PC-3 (cell line): ENCODE measurements around the gene MAGEE2.

Experiments
- EZH2 ChIP-seq: fragments of 300-600 bp; sonication (generic); IDR thresholded peaks from one replicate; pipeline ENCODE4 v1.6.1; 2017; ENCODE audit warnings: antibody characterized with exemption, mild to moderate bottlenecking, low read length; ENCODE audit not compliant: unreplicated experiment
- TF ChIP-seq, protein P1 (sequence below): fragments of 300-600 bp; sonication (generic); conservative IDR thresholded peaks from 2 replicates; pipeline ENCODE4 v1.5.1; 2017; ENCODE audit warnings: antibody characterized with exemption, low read depth, mild to moderate bottlenecking, low read length

DNA sequence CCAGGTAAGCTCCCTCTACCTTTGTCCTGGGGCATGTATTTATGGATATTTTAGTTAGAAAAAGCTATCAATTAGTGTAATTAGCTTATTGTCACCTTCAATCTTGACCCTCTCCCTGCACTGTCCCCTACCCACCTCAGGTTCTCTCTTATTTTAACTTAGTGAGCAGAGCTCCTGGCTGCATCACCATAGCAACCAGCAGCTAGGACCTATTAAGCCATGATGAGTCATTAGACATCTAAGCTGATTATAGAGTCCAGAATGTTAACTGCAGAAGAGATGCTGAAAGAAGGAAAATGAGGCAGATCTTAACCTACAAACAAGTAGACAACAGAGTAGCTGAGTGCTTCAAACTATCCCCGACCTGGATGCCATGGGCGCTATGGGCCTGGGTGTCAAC lies 36.6 kb downstream of the MAGEE2 start:
- TF ChIP-seq, protein P1, sequence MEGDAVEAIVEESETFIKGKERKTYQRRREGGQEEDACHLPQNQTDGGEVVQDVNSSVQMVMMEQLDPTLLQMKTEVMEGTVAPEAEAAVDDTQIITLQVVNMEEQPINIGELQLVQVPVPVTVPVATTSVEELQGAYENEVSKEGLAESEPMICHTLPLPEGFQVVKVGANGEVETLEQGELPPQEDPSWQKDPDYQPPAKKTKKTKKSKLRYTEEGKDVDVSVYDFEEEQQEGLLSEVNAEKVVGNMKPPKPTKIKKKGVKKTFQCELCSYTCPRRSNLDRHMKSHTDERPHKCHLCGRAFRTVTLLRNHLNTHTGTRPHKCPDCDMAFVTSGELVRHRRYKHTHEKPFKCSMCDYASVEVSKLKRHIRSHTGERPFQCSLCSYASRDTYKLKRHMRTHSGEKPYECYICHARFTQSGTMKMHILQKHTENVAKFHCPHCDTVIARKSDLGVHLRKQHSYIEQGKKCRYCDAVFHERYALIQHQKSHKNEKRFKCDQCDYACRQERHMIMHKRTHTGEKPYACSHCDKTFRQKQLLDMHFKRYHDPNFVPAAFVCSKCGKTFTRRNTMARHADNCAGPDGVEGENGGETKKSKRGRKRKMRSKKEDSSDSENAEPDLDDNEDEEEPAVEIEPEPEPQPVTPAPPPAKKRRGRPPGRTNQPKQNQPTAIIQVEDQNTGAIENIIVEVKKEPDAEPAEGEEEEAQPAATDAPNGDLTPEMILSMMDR = no peak
- TF ChIP-seq EZH2 = no peak
